HT-29 (cell line): Measurements from ENCODE around the gene ETFBKMT. TPM values are rescaled to one million over a fixed set of nuclear protein-coding genes. Genes with fewer than 3 reads are reported as not detected.
"Not testable (repeated sequence)": the region's sequence is repeated elsewhere in the genome, so short reads cannot be mapped to it uniquely, and the experiment has no call there.

Experiments
- DNase-seq: peaks from one replicate; pipeline ENCODE4 v3.0.0-alpha.2; 2015; ENCODE audit warnings: low spot score
- total RNA-seq: library from RNA; depleted of rRNA; stranded (reverse); fragments of >200 nt; shearing (Covaris generic); gene quantifications from 2 replicates; pipeline ENCODE4 v1.2.3, GENCODE V29; 2014

The ETFBKMT gene
- total RNA-seq, 1 experiment from 2014 or later, result 1.1 TPM

DNA sequence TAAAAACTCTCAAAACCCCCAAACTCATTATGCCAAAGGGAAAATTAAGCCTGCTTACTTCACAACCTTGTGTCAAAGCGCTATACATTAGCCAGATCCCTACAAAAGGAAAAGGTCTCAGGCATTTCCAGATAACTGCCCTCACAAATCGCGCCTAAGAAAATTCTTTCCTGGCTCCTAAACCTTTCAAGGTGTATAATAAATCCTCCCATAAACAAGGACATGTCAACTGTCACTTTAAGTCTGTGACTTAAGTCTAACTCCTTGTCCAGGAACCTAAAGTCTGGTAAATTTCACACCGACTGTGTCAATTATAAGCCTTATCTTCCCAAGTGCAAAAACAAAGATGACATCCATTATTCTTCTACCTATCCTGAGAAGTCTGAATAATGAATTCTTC lies 4.3 kb upstream of the ETFBKMT start:
- no peak for DNase-seq

- DNase-seq, result no peak
These were observed 3.7 kb upstream of the ETFBKMT start for GRCh38 chr12:31655792-31656191.

DNA sequence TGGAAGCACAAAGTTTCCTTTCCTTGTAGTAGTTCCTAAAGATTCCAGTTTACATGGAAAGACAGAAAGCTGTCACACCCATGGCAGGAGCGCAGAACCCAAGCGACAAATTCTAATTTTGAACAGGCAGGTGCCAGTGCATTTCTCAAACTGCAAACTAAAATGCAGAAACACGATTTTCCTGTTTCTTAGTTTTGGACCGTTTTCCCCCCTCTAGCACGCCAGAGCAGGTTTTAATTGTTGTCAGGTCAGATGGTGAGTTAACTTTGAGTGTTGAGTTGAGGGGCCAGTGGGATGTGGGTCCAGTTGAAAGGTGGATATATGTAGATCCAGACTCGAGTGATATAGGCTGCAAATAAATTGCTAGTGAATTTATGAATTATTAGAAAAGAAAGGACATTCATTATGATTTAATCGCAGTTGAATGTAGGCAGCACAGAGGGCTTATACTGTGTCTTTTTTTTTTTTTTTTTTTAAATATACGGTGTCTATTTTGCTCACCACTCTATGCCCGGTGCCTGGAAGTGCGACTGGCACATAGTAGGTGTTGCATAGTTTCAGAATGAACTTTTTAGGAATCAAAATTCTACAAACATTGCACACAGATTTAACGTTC lies 909 bp upstream of the ETFBKMT start:
- no peak for DNase-seq

DNA sequence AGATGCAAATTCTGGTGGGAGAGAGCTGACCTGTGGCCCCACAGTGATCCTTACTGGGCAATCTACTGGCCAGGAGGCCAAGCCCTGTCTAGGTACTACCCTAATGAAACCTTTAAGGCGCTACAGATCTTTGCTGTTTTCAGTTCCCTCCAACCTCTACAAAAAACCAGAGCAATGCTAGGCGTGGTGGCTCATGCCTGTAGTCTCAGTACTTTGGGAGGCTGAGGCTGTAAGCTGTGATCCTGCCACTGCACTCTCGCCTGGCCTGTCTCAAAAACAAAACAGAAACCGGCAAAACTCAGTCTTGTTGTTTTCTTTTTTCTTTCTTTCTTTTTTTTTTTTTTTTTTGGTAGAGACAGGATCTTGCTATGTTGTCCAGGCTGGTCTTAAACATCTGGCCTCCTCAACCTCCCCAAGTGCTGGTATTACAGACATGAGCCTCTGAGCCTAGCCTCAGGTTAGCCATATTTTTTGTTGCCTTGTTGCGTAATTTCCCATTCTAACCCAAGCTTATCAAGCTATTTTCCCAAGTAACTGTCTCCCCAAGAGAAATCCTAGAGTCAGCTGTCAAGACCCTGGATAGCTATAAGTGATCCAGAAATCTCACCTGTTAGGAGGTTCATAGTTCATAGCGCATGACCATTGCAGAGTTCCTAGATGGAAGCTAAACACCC lies 2.8 kb downstream of the ETFBKMT start:
- DNase-seq, result no peak

- no peak for DNase-seq
These were observed 4.1 kb downstream of the ETFBKMT start for GRCh38 chr12:31663576-31663975.

DNA sequence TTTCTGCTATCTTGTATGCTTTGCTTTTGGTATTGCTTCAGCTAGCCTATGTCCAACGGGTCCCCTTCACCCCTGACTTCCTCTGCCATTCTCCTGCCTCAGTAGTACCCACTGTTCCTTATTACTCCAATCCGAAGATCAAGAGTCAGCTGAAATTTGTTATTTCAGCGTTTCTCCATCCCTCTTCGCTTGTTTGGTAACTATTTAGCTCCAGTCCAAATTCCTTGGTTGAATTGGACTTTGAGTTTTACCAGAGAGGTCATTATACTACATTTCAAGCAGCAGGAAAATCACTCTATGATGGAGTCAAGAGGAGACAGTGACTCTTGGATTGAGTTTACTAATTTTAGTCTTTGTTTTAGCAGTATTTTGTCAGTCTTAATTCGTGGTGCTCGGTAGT lies 4.5 kb downstream of the ETFBKMT start:
- no peak for DNase-seq

- no peak for DNase-seq
These were observed 9.5 kb downstream of the ETFBKMT start for GRCh38 chr12:31669020-31669419.

DNA sequence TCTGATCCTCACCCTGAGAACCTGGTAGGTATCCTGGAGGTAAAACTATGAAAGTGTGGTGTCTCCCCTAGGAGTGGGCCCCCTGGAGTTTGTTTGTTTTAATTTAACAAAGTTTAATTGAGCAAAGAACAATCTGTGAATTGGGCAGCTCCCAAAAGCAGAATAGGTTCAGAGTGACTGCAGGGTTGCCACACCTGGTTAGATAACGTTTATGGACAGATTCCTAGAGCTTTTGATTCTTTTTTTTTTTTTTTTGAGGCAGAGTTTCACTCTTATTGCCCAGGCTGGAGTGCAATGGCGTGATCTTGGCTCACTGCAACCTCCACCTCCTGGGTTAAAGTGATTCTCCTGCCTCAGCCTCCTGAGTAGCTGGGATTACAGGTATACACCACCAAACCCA lies 10.1 kb downstream of the ETFBKMT start:
- DNase-seq, result not testable (repeated sequence)

- DNase-seq, result no peak
These were observed 13.0 kb downstream of the ETFBKMT start for GRCh38 chr12:31672521-31672920.

DNA sequence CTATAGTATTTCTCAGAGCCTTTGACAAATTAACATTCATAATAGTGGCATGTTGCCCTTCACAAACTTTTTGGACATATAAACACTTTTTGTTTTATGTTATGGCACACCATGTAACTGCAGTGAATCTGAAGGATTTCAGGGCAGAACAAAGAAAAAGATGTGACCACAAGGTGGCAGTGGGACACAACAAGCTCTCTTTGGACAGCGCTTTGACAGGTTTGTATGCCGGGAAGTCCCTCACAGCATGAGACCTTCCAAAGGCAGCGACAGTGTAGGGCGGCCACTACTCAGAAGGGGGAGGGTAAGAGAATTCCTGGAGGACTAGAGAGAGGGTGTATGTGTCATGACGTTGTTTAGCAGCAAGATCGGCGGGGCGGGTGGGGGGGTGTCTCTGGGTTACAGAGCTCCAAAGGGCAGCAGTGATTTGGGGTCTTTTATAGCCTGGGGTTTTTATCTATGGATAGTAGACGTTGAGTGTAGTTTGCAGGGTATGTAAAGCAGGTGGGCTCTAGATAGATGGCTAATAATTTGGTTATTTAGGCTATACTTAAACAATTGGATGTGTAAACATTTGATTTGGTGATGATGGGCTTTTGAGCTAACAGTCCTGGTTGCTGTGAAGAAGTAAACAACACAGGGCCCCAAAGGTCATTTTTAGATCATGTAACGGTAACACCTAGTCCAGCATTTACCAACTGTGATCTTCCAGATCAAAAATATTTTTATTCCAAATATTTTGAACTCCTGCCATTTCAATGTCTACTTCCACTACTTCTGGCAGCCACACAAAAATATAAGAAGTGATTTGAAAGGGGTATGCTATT lies 22.9 kb downstream of the ETFBKMT start:
- DNase-seq, result peak; percentile 94

DNA sequence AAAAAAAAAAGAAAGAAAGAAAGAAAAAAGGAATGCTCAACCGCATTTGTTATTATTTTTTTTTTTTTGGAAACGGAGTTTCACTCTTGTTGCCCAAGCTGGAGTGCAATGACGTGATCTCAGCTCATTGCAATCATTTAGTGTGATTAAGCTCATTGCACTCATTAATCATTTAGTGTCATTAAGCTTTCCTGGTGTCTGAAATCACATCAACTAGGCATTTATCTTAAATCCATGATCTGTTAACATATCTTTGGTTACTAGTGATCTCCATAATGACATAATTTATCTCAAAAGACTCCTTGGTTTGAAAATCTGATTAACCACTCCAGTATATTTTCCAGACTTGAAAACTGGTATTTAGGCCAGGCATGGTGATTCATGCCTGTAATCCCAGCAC lies 26.3 kb downstream of the ETFBKMT start:
- DNase-seq, result no peak

- DNase-seq, result no peak
These were observed 27.6 kb downstream of the ETFBKMT start for GRCh38 chr12:31687101-31687527.

GRCh38 chr12:31689921-31690320 lies 30.4 kb downstream of the ETFBKMT start:
- DNase-seq, result not testable (repeated sequence)

- DNase-seq, result peak; percentile 64
These were observed 42.6 kb downstream of the ETFBKMT start for GRCh38 chr12:31702047-31702446.

DNA sequence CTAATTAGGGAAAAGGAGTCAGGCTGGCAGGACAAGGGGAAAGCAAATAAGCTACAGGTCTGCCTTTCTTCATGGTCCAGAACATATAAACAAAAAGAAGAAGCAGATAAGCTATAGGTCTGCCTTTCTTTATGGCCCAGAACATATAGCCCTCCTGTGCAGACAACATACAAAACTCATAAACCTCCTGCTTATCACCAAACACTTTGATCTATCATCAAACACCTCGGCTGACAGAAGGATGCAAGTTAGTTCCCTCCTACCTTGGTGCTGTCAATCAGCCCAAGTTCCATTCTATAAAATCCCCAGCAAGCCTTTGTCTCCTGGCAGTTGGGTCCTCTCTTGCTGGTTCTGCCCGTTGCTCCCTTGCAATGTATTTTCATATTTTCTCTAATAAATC lies 46.1 kb downstream of the ETFBKMT start:
- DNase-seq, result no peak

- not testable (repeated sequence) for DNase-seq
These were observed 48.6 kb downstream of the ETFBKMT start for GRCh38 chr12:31708118-31708517.

DNA sequence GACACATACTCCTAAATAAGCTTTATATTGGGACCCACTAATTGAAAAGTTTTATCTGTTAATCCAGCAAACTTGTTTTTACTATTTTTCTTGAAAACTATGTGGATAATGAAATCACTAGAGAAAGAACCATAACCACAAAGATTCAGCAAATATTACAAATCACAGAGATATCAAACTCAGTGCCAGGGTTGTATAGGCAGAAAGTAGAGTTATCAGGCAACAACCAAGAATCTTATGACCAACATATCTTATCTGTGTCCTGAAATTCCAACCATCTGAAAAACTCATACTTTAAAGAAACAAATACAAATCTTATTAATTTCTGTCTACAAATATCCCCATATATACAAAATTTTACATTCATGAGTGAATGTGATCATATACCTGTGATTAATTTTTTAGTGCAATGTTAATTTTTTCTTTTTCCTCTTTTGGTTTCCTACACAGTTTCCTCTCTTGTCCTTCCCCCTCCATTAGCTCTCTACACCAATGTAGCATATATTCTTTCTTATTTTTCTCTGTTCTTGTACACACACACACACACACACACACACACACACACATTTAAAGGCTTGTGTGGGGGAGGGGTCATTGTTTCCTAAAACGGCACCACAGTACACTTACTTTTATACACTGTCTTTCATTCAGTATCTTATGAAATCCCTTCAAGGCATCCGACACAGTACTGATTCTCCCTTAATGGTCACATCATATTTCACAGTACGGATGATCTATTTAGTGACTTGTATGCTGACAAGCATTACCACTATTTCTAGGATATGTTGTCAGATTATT lies 50.7 kb downstream of the ETFBKMT start:
- no peak for DNase-seq

DNA sequence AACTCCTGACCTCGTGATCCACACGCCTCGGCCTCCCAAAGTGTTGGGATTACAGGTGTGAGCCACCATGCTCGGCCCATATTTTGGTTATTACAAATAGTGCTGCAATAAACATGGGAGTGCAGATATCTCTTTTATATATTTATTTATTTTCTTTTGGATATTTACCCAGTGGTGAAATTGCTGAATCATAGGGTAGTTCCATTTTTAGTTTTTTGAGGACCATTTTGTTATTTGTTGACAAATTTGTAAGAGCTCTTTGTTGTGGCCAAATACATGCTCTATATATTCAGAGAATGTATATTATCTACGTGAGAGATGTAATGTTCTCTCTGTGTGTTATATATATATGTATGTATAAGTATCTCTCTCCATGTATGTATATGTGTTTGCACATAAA lies 53.4 kb downstream of the ETFBKMT start:
- no peak for DNase-seq

DNA sequence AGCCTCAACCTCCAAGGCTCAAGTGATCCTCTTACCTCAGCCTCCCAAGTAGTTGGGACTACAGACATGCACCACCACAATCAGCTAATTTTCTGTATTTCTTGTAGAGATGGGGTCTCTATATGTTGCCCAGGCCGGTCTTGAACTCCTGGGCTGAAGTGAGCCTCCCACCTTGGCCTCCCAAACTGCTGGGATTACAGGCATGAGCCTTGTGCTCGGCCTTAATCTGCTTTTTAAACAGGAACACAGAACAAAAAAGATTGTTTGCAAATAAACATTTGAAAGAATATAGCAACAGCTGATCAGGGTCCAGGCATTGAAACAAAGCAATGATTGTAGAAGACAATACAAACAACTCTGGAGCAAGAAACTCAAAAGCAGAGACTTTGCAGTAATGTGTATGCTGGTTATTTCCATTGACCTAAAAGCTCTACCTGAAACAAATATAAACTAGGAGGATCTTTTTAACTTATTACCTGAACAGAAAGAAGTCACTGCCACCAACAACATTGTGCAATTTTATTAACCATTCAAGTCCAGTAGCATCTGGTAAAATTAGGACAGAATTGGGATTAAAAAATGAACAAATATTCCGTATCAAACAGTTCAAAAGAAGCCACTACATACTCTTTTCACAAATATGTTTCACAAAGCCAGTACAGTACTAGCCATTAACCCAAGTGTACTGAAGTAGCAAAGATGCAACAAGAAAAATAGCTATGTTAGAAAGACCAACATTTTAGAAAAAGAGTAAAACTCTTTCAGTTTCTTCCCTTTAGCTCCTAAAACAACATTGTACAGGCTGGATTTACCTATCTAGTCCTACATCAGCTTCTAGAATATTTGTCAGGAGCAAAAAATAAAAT lies 55.2 kb downstream of the ETFBKMT start:
- no peak for DNase-seq

GRCh38 chr12:31715283-31715825 lies 55.9 kb downstream of the ETFBKMT start:
- DNase-seq, result peak; percentile 58
